ENCODE results near the gene CAMTA1.

CAMTA1 gene

GRCh38 chr1:6962478-6962995 lies 177.3 kb downstream of the CAMTA1 start:
- no peak overlapping the region for H3K4me3 ChIP-seq (ENCODE audit: low read length)
- peak; percentile 36 for DNase-seq (ENCODE audit: low read depth)
- TF ChIP-seq CTCF (IDR thresholded peaks at IDR 0.05; ENCODE audit: insufficient read depth, low read depth, low read length, missing control alignments): no peak

- H3K4me3 ChIP-seq (ENCODE audit: low read length): no peak overlapping the region
- DNase-seq (ENCODE audit: low read depth): peak; percentile 43
These were observed 178.0 kb downstream of the CAMTA1 start for GRCh38 chr1:6962996-6963911.

GRCh38 chr1:6963912-6964307 lies 178.7 kb downstream of the CAMTA1 start:
- H3K4me3 ChIP-seq (ENCODE audit: low read length): no peak overlapping the region
- TF ChIP-seq CTCF (IDR thresholded peaks at IDR 0.05; ENCODE audit: insufficient read depth, low read depth, low read length, missing control alignments): no peak

More at GRCh38 chr1:6962996-6963911, 178.0 kb downstream of the CAMTA1 start:
- TF ChIP-seq CTCF (IDR thresholded peaks at IDR 0.05; ENCODE audit: insufficient read depth, low read depth, low read length, missing control alignments): no peak

GRCh38 chr1:6965083-6965934 lies 180.1 kb downstream of the CAMTA1 start:
- DNase-seq (ENCODE audit: low read depth): no peak
- no peak for TF ChIP-seq CTCF (IDR thresholded peaks at IDR 0.05; ENCODE audit: insufficient read depth, low read depth, low read length, missing control alignments)
- H3K4me3 ChIP-seq (ENCODE audit: low read length): no peak overlapping the region

More at GRCh38 chr1:6963912-6964307, 178.7 kb downstream of the CAMTA1 start:
- DNase-seq (ENCODE audit: low read depth): no peak

GRCh38 chr1:6965935-6966241 lies 180.6 kb downstream of the CAMTA1 start:
- TF ChIP-seq CTCF (IDR thresholded peaks at IDR 0.05; ENCODE audit: insufficient read depth, low read depth, low read length, missing control alignments): no peak
- no peak for DNase-seq (ENCODE audit: low read depth)
- no peak overlapping the region for H3K4me3 ChIP-seq (ENCODE audit: low read length)

- DNase-seq (ENCODE audit: low read depth): no peak
- TF ChIP-seq CTCF (IDR thresholded peaks at IDR 0.05; ENCODE audit: insufficient read depth, low read depth, low read length, missing control alignments): no peak
- H3K4me3 ChIP-seq (ENCODE audit: low read length): no peak overlapping the region
These were observed 181.1 kb downstream of the CAMTA1 start for GRCh38 chr1:6966326-6966725.

Measured in epithelial cell of esophagus (primary cell).